HEK293 (cell line): ENCODE results near the gene GIPC2.

ENCODE experiments used
- CTCF ChIA-PET: fragments of 350-600 bp; formaldehyde crosslinking; extraction: SDS; loops from one replicate; lab custom pipeline; 2021; ENCODE audit warnings: antibody characterized with exemption; lab: Yijun Ruan, JAX
- POLR2A ChIA-PET: fragments of 300-600 bp; formaldehyde crosslinking; extraction: SDS; loops from one replicate; lab custom pipeline; 2020; ENCODE audit warnings: antibody characterized with exemption, inconsistent platforms; lab: Yijun Ruan, JAX
- H3K27ac ChIP-seq: fragments of 200-500 bp; sonication (Bioruptor generic); 2 replicates; pipeline ENCODE4 v1.5.1; 2014; ENCODE audit warnings: low read depth, low read length, control low read depth, inconsistent platforms; ENCODE audit errors: extremely low read depth
- H3K36me3 ChIP-seq, 2 experiments: fragments of 200-500 bp in 1 of 2; sonication (Bioruptor generic) in 1 of 2; 1 replicate in 1 of 2; 2 replicates in 1 of 2; pipeline ENCODE4 v1.5.1; 2014 to 2017; ENCODE audit warnings: inconsistent platforms in 2 of 2, low read length in 2 of 2; ENCODE audit not compliant: control insufficient read depth in 2 of 2, insufficient read depth in 1 of 2
- H3K4me1 ChIP-seq: fragments of 200-500 bp; sonication (Bioruptor generic); 2 replicates; pipeline ENCODE4 v1.5.1; 2014; ENCODE audit warnings: mild to moderate bottlenecking, low read length, inconsistent platforms; ENCODE audit not compliant: control insufficient read depth, insufficient read depth
- H3K4me3 ChIP-seq: 2 replicates; pipeline ENCODE4 v1.5.1; 2011; ENCODE audit warnings: low read depth, mild to moderate bottlenecking, control low read depth, low read length, moderate library complexity
- H3K9me3 ChIP-seq: fragments of 200-500 bp; sonication (Bioruptor generic); 2 replicates; pipeline ENCODE4 v1.5.1; 2014; ENCODE audit warnings: low read depth, low read length, inconsistent platforms; ENCODE audit not compliant: control insufficient read depth, insufficient read depth
- GLIS1 ChIP-seq: fragments of 450-650 bp; formaldehyde crosslinking; IDR thresholded peaks from 2 replicates; pipeline ENCODE4 v1.5.1; 2016; ENCODE audit warnings: missing biosample characterization, missing genetic modification characterization
- GLIS2 ChIP-seq: fragments of 450-650 bp; formaldehyde crosslinking; IDR thresholded peaks from 2 replicates; pipeline ENCODE4 v1.5.1; 2016; ENCODE audit warnings: missing biosample characterization, missing genetic modification characterization
- HOXA7 ChIP-seq: sonication (generic); formaldehyde crosslinking; IDR thresholded peaks from 2 replicates; pipeline ENCODE4 v1.8.1; 2022; ENCODE audit warnings: missing genetic modification reagents, borderline replicate concordance
- IKZF3 ChIP-seq: fragments of 450-650 bp; IDR thresholded peaks from 2 replicates; pipeline ENCODE4 v1.5.0; 2018; ENCODE audit warnings: missing biosample characterization, mild to moderate bottlenecking, missing genetic modification characterization, moderate library complexity
- KLF9 ChIP-seq: fragments of 450-650 bp; formaldehyde crosslinking; IDR thresholded peaks from 2 replicates; pipeline ENCODE4 v1.5.1; 2016; ENCODE audit warnings: missing biosample characterization, missing genetic modification characterization, low read depth
- MEIS1 ChIP-seq: sonication (generic); formaldehyde crosslinking; IDR thresholded peaks from 2 replicates; pipeline ENCODE4 v1.8.1; 2022; ENCODE audit warnings: missing genetic modification reagents, mild to moderate bottlenecking, borderline replicate concordance
- MYNN ChIP-seq: fragments of 450-650 bp; formaldehyde crosslinking; IDR thresholded peaks from 2 replicates; pipeline ENCODE4 v1.5.1; 2016; ENCODE audit warnings: missing biosample characterization, missing genetic modification characterization, borderline replicate concordance
- OVOL3 ChIP-seq: fragments of 450-650 bp; formaldehyde crosslinking; IDR thresholded peaks from 2 replicates; pipeline ENCODE4 v1.5.1; 2016; ENCODE audit warnings: missing biosample characterization, missing genetic modification characterization
- YY2 ChIP-seq: fragments of 450-650 bp; formaldehyde crosslinking; IDR thresholded peaks from 2 replicates; pipeline ENCODE4 v1.5.1; 2016; ENCODE audit warnings: missing biosample characterization, missing genetic modification characterization
- ZNF18 ChIP-seq: fragments of 450-650 bp; formaldehyde crosslinking; IDR thresholded peaks from 2 replicates; pipeline ENCODE4 v1.5.1; 2016; ENCODE audit warnings: missing biosample characterization, missing genetic modification characterization
- ZNF211 ChIP-seq: fragments of 450-650 bp; formaldehyde crosslinking; IDR thresholded peaks from 2 replicates; pipeline ENCODE4 v1.5.1; 2016; ENCODE audit warnings: low read depth, missing biosample characterization, missing genetic modification characterization
- ZNF239 ChIP-seq: fragments of 450-650 bp; formaldehyde crosslinking; IDR thresholded peaks from 2 replicates; pipeline ENCODE4 v1.5.1; 2016; ENCODE audit warnings: missing biosample characterization, missing genetic modification characterization
- ZNF266 ChIP-seq: fragments of 450-650 bp; formaldehyde crosslinking; IDR thresholded peaks from 2 replicates; pipeline ENCODE4 v1.5.1; 2016; ENCODE audit warnings: missing biosample characterization, missing genetic modification characterization, low read depth
- ZNF280C ChIP-seq: fragments of 450-650 bp; formaldehyde crosslinking; IDR thresholded peaks from 2 replicates; pipeline ENCODE4 v1.5.1; 2016; ENCODE audit warnings: missing biosample characterization, missing genetic modification characterization
- ZNF302 ChIP-seq: fragments of 450-650 bp; formaldehyde crosslinking; IDR thresholded peaks from 2 replicates; pipeline ENCODE4 v1.5.1; 2016; ENCODE audit warnings: missing biosample characterization, missing genetic modification characterization, low read depth
- ZNF366 ChIP-seq: fragments of 450-650 bp; formaldehyde crosslinking; conservative IDR thresholded peaks from 2 replicates; pipeline ENCODE4 v1.5.1; 2016; ENCODE audit warnings: missing biosample characterization, missing genetic modification characterization
- ZNF426 ChIP-seq: fragments of 450-650 bp; formaldehyde crosslinking; IDR thresholded peaks from 2 replicates; pipeline ENCODE4 v1.5.1; 2017; ENCODE audit warnings: missing biosample characterization, missing genetic modification characterization, mild to moderate bottlenecking, inconsistent platforms, moderate library complexity
- ZNF530 ChIP-seq: fragments of 450-650 bp; formaldehyde crosslinking; IDR thresholded peaks from 2 replicates; pipeline ENCODE4 v1.5.1; 2016; ENCODE audit warnings: low read depth, missing biosample characterization, missing genetic modification characterization
- ZNF558 ChIP-seq: fragments of 450-650 bp; formaldehyde crosslinking; IDR thresholded peaks from 2 replicates; pipeline ENCODE4 v1.5.1; 2016; ENCODE audit warnings: missing biosample characterization, missing genetic modification characterization
- ZNF707 ChIP-seq: fragments of 450-650 bp; formaldehyde crosslinking; IDR thresholded peaks from 2 replicates; pipeline ENCODE4 v1.5.1; 2016; ENCODE audit warnings: missing biosample characterization, missing genetic modification characterization
- ZNF777 ChIP-seq: fragments of 450-650 bp; formaldehyde crosslinking; IDR thresholded peaks from 2 replicates; pipeline ENCODE4 v1.5.1; 2017; ENCODE audit warnings: missing biosample characterization, missing genetic modification characterization, borderline replicate concordance
- ZSCAN16 ChIP-seq: fragments of 450-650 bp; formaldehyde crosslinking; IDR thresholded peaks from 2 replicates; pipeline ENCODE4 v1.5.1; 2016; ENCODE audit warnings: missing biosample characterization, missing genetic modification characterization

The GIPC2 gene

GRCh38 chr1:78101514-78101913, 55.7 kb downstream of the GIPC2 start:
- CTCF ChIA-PET: interaction anchor here (0.7 to 1.7 kb wide), 4 partner anchors 13 to 97 kb away, joined by 3 to 6 read pairs (median 4); partner anchors contain the start of gene DNAJB4

GRCh38 chr1:78102082-78102481, 56.3 kb downstream of the GIPC2 start:
- ChIA-PET CTCF (interaction anchor here (0.7 to 1.7 kb wide), 2 partner anchors 13 to 69 kb away, joined by 4 to 6 read pairs; no protein-coding TSS in a partner anchor), POLR2A (interaction anchor here (2.6 kb wide), 1 partner anchor 97 kb away, joined by 8 read pairs; the partner anchor contains the start of gene DNAJB4)
- no peak overlapping the region for H3K27ac ChIP-seq
- no peak for TF ChIP-seq ZNF426 (tag by site-specific recombination)
- TF ChIP-seq ZNF280C (tag by site-specific recombination): no peak
- TF ChIP-seq OVOL3 (tag by site-specific recombination): no peak
- TF ChIP-seq KLF9 (tag by site-specific recombination): no peak
- no peak for TF ChIP-seq ZNF558 (tag by site-specific recombination)
- no peak for TF ChIP-seq YY2
- TF ChIP-seq IKZF3: no peak
- no peak for TF ChIP-seq ZNF266 (tag by site-specific recombination)
- TF ChIP-seq GLIS2 (tag by site-specific recombination): no peak
- TF ChIP-seq ZNF530 (tag by site-specific recombination): no peak
- no peak for TF ChIP-seq ZNF211 (tag by site-specific recombination)
- TF ChIP-seq GLIS1 (tag by site-specific recombination): no peak
- TF ChIP-seq ZNF366 (tag by site-specific recombination): no peak
- TF ChIP-seq ZNF707 (tag by site-specific recombination): no peak
- no peak overlapping the region for H3K4me3 ChIP-seq
- H3K9me3 ChIP-seq: no peaks in the 10 kb centered on the region
- H3K36me3 ChIP-seq: no peaks in the 10 kb centered on the region
- H3K4me1 ChIP-seq: no peaks in the 10 kb centered on the region

More at GRCh38 chr1:78101514-78101913, 55.7 kb downstream of the GIPC2 start:
- H3K27ac ChIP-seq: no peak overlapping the region
- no peaks in the 10 kb centered on the region for H3K36me3 ChIP-seq
- no peak overlapping the region for H3K4me3 ChIP-seq
- TF ChIP-seq ZNF777 (tag by site-specific recombination): no peak
- TF ChIP-seq ZNF239 (tag by site-specific recombination): no peak
- no peak for TF ChIP-seq MYNN (tag by site-specific recombination)
- no peak for TF ChIP-seq ZNF18 (tag by site-specific recombination)
- TF ChIP-seq ZNF426 (tag by site-specific recombination): no peak
- no peak for TF ChIP-seq HOXA7 (CRISPR knock-in tag)
- no peaks in the 10 kb centered on the region for H3K4me1 ChIP-seq
- POLR2A ChIA-PET: interaction anchor here (2.6 kb wide), 1 partner anchor 97 kb away, joined by 8 read pairs; the partner anchor contains the start of gene DNAJB4
- no peaks in the 10 kb centered on the region for H3K9me3 ChIP-seq

GRCh38 chr1:78102916-78103315, 57.1 kb downstream of the GIPC2 start:
- H3K4me1 ChIP-seq: no peaks in the 10 kb centered on the region
- H3K9me3 ChIP-seq: no peaks in the 10 kb centered on the region
- no peak overlapping the region for H3K4me3 ChIP-seq
- no peaks in the 10 kb centered on the region for H3K36me3 ChIP-seq
- ChIA-PET POLR2A (interaction anchor here (2.6 kb wide), 1 partner anchor 98 kb away, joined by 8 read pairs; the partner anchor contains the start of gene DNAJB4), CTCF (interaction anchor here (1.7 to 2.3 kb wide), 2 partner anchors 11 to 70 kb away, joined by 4 to 14 read pairs; no protein-coding TSS in a partner anchor)
- TF ChIP-seq ZNF266 (tag by site-specific recombination) (no peak), YY2 (no peak), ZNF302 (tag by site-specific recombination) (no peak), MEIS1 (CRISPR knock-in tag) (no peak), ZSCAN16 (tag by site-specific recombination) (no peak)
- no peak overlapping the region for H3K27ac ChIP-seq
